Measurements from ENCODE around the gene SCG3.

The SCG3 gene

DNA sequence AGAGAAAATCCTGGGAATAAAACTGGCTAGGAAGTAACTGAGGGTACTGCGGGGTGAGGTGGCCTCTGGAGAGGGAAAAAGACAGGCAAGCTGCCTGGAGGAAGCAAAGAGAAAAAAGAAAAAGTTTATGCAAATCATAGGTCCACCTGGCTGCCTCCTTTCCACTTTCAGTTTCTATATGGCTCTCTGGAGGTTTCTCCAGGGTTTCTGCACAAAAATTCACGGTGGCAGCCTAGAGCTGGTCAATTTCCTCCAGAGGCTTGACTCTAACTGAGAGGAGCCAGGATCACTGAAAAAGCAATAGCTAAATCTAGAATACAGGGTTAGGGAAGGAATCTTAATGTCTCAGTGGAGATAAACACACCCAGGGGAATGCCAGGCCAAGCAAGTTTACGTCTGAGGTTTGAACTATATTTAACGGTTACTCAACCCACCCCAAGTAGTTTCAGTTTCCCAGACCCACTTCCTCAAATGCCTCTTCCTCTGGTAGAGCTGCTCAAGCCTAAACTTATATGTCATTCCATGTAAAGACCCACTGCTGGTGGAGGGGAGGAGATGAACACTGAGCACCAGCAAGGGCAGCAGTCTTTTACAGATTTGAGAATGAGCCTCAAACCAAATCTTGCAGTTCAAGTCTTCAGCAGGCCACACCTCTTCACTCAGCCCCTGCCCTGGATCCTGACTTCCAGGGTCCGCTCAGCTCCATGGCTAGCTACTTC is 50.4 kb downstream of the SCG3 start:
- peak; percentile 78 for DNase-seq

DNA sequence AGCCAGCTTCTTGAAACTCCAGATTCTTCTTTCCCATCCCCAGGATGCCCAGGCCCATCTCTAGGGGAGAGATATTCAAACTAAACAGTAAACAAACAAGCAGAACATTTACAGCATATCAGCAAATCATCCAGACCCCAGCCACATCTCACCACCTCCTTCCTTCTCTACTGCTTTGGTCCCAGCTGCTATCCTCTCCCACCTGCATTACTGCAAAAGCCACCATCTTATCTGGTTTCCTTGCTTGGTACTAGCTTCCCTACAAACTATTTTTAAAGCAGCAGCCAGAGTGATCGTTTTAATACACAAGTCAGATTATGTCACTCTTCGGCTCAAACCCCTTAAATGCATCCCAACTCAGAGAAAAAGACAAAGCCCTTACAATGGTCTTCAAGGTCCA is 51.3 kb downstream of the SCG3 start:
- DNase-seq: peak; percentile 39

DNA sequence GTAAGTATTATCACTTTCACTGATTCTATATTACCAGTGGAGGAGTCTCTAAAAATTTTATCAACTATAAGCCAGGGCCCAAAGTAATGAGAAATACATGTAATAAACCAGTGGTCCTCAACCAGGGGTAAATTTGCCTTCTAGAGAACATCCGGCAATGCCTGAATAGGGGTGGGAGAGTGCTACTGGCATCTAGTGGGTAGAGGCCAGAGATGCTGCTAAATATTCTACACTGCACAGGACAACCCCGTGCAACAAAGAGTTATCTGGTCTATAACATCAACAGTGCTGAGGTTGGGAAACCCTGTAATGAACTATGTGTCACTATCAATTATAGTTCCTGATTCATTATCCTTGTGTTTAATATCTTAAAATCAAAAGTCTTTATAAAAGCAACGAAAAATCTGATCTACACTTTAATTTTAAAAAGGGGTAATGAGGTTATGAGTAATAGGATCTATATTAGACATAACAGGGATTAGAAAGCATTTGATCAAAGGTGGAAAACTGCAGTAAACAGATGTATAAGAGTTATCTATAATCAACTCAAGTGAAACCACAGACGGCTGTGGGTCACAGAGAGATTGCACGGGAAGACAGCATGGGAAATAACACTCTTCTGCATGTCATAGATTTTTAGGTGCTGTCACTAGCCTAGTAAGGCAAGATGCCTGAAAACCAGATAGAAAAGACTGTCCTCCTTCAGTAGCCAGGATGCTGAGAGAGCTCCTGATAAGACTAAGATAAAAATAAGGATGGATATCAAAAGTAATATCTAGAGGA is 54.1 kb downstream of the SCG3 start:
- DNase-seq: no peak

DNA sequence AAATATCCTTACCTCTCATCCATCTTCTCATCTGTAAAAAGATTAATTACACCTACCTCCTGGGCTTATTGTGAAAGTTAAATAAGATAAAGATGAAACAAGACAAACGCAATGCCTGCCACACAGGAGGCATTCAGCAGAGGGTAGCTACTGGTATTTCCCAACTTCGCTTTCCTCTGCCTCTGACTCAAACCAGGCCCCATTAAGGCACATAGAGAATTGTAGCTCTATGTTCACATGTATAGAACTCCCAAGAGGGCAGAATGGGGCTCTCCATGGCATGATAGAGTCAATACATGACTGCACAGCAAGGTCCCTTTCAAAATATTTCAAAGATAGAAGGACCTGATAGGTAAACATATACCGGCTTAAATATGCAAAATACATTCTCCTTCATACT is 54.8 kb downstream of the SCG3 start:
- DNase-seq: no peak

DNA sequence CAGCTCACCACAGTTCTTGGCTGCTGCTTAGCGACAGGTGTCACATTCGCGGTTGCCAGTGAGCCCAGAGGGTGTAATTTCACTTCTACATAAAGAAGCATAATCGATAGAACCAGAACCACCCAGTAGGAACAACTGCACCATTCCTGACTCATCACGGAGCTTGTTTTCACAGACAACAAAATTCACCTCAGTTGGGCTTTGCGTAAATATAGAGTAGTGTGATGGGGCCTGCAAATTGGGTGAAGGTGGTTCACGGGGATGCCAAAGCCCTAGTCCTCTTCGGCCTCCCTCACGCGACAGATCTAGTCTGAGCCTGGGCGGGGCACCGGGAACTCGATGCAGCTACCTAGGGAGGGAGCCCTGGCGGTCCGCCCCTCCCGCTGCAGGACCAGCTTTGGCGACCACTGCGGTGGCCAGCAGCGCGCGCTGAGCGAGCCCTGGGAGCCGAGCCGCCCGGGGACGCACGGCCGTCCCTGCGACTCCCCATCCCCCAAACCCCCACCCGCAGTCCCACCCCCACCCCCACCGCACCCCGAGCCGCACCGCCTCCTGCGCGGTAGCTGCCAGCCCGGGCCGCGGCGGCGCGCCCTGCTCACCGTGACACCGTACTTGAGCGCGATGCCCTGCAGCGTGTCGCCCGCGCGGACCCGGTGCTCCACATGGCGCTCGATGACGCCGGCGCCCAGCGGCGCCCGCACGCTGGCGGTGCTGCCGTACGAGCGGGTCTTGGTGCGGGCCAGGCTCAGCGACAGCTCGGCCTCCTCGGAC is 55.6 kb downstream of the SCG3 start:
- DNase-seq: no peak

DNA sequence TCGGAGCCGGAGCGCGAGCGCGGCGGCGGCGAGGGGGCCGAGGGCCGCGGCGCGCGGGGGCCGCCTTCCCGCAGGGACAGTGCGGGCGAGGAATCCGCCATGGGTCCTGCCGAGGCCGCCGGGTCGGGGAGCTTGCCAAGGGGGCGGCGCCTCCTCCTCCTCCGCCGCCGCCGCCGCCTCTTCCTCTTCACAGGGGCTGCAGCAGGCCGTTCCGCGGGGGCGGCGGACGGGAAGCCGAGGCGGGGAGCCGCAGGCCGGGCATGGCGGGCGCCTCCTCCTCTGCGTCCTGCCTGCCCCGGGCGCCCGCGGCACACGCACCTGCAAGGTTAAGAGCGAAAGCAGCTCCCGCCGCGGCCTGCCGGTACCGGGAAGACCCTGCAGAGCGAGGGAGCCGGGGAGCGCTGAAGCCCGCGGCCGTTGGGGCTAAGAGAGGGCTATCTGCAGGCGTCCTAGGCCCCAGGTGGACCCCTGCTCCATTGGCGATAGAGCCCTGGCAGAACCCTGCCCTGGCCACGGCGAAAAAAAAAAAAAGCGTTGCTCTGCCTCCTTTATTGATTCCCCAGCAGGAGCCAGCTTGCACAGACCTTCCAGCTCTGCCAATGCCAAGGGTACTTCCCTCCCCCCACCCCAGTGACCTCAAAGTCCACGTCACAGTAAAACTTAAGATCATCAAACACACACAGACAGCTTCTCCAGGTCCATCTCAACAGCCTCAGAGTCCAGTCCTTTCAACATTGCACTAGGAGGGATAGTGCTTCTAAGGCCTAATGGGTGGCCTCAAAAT is 56.4 kb downstream of the SCG3 start, which contains the start of gene LYSMD2:
Gene LYSMD2 (minus strand): TSS at position 134 of the 784 bp plus-strand sequence. CDS start 33 bp downstream, at position 101.
- DNase-seq: peak; percentile 77

DNA sequence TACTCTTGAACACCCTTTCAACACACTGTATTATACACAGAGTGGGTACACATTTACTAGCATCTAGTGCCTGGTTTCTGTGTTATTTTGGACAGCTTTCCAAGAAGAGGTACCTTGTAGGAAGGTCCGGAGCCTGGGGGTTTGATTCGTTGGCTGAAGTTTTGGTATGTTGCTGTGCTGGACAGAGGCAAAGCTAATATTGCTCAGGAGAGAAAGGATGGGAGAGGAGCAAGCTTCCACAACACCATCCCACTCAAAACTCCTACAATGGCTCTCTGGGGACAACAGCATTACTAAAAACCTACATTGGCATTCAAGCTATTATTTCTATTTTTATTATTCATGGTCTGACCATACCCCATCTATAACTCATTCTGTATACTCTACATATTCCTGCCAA is 57.2 kb downstream of the SCG3 start:
- no peak for DNase-seq

DNA sequence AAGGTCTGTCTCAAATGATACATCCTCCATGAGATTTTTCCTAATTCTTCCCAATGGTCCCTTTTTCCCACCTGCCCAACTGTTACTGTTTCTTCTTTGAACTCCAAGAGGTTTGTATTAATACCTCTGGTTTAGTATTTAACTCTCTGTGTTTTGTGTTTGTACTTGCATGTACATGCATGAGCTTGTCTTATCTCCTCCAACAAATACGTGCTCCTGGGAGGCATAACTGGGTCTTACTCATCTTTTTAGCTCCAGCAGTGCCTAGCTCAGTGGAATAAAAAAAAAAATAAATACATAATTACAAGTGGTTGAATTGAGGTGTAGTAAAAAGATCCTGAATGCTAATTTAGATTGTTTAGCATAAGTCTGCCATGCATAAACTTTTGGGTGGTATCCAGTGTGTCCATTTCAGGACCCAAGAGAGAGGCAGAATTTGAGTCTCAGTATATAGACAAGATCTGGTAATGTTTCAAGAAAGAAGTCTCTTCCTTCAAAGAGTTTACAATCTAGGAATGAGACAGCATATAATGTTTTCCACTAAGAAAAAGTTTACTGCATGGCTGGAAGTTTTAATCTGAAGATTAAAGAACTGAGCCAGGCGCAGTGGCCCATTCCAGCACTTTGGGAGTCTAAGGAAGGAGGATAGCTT is 57.9 kb downstream of the SCG3 start:
- no peak for DNase-seq

DNA sequence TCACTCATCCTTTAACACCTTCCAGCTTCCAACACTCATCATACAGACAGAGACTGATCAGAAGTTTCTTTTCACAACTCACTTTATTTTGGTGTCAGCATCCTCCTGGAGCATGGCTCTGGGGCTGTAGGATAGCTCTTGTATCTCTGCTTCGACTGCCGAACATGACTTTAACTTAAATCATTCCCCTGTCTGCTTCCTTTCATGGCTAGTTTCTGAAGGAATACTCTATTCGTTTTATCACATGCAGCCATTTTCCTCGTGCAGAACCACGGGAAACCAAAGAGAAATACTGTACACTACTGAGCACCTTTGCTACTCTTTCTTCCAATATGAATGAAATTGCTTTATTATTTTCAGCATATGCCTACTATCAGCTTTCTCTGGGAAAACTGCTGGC is 68.0 kb downstream of the SCG3 start:
- no peak for DNase-seq

DNA sequence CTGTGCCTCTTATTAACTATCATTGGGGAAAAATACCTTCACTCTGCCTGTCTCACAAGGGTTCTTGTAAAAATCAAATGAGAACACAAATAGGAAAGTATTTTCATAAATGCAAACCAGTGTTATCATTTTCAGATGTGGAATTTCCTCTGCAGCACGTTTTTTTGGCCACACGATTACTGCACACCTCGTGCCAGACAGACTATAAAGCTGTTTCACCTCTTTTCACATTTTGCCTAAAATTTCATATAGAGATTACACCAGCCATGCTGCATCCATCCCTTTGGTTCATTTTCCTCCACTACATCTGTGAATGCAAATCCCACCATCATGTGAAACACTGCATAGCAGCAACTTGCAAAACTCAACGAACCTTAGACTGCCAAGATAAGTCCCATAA is 68.9 kb downstream of the SCG3 start:
- DNase-seq: no peak

DNA sequence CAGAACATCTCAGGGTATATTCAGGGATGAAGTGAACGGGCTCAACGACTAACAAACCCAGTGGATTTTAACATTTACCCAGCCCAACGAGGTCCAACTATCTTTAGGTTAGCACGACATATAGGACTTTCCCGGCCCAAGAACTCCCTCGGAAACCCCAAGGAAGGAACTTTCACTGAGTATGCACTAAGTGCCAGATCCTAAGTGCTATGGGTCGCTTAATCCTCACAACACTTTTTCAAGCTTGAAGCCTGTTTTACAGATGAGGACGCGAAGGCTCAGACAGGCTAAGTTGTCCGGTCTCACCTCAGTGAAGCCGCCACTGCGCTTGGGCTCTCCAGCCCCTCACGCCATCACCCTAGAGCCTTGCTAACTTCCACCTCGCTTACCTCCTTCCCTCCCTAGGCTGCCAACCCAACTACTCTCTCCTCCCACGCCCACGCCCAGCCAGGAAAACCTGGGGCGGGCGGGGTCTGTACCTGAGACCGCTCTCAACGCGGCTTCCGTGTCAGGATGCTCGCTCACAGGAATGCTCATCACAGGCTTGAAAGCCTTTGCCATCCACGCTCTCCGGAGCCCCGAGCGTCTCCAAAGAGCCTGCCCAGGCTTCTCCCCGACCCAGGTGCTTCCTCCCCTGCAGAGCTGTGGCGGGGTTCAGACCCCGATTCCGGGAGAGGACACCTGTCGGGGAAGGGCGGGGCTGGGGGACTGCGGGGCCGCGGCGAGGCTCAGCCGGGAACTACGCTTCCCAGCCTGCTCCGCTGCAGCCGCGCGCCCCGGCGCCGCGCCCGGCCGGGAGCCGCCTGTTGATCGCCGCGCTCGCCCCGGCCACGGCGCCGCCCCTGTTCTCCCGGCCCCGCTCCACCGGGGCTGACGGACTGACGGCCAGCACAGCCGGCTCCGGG is 69.7 kb downstream of the SCG3 start, which contains the start of gene TMOD2:
Gene TMOD2 (plus strand): TSS at position 806 of the 905 bp plus-strand sequence. CDS start 14,845 bp downstream, outside the sequence.
- peak; percentile 8 for DNase-seq

DNA sequence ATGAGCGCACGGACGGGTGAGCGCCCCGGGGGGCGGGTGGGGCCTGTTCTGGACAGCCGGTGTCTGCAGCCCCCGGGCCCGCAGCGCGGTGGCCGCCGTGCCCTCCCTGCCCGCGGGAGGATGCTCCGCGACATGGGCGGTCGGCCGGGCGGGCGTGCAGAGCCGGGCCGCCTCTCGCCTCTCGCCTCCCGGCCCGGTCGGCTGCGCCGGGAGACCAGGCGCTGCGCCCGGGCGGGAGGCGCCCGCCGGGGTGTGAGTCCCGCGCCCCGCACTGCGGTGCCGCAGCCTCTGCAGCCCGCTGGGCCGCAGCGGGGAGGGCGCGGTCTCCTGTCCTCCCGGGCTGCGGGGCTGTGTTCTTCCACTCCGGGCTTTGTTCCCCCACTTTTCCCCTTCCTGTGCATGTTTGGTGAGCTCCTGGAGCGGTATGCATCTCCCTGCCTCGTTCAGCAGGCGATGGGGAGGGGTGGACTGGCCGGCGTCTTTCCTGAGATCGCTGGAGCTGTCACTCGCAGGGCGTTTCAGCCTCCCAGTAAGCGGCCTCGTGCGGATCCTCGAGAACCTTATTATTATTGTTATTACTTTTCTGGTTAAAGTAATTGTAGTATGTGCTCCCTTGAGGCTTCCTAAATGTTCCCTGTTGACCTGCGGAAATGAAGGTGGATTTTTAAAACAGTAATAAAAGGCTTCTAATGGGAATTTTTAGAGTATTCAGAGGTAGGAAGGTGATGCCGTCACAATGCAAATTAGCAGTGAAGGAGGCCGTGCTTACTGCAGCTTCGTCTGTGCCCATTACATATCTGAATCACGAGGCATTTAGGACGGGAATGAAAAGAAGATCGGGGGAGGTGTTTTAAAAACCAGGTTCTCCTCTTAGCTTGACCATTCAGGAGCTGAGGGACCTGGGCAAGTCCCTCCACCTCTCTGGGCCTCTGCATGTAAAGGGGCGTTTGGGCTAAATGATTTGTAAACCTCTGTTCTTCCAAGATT is 70.7 kb downstream of the SCG3 start:
- DNase-seq: no peak

DNA sequence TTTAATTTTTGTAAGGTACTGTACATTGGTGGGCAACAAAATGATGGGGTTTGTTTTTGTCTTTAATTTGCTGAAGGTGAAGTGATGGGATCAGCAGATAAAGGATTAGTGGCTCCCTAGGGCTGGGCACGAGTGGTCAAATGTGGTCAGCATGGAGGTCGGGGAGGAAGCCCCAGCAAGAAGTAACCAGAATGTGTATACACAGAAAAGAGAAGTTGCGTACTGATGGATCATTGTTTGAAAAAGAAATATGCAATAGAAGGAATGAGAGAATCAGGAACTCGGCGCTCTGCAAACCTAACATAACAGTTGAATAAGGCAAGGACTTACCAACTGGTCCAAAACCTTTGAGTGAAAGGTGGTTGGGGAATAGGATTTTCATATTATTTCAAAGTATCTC is 71.6 kb downstream of the SCG3 start:
- no peak for DNase-seq

DNA sequence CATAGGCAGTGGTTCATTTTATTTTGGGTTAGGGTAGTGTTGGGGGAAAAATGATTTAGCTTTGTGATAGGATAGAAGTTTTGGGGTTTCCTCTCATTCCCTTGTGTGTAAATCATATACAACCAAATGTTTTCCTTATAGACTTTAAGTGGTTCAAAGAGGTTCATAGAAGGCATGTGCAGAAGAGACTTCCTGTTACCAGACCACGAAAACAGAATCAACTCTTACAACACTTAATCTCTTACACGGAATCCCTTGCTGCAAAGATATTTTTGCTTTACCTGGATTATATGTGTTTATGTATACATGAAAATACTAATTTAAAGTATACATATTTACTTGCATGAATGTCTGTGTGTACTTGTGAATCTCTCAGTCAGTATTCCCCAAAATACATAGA is 73.0 kb downstream of the SCG3 start:
- DNase-seq: no peak

DNA sequence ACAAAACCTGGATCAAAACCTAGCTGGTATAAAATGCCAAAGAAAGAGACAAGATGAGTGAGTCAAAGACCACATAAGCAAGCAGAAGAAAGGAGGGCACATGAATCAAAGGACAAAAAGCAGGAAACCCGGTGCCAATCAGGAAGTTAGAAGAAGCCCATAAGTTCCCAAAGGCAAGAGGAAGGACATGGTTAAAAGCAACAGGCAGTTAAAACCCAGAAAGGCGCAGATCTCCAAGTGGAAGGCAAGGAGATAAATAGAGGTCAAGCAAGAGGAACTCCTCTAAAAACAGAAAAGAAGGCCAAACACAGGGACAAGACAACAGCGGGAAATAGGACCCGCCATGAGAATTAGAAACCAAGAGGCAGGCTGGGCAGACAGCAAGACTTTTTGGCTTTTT is 74.5 kb downstream of the SCG3 start:
- DNase-seq: peak; percentile 26

DNA sequence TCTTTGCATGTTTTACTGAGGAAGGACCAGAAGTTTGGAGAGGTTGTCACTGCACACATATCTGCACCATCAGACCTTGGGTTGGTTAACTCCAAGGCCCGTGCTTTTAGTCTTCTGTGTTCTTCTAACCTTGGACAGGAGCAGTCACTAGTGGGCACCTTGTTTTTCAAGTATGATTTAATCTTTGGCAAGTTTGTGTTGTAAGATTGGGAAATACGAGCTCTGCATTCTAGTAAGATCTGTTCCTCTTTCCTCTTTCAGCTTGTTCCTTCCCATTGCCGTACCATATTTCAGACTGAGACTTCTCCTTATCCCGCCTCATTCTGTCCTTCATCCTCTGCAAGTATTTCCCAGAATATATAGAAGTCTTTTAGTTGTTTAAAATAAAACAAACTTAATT is 75.2 kb downstream of the SCG3 start:
- DNase-seq: no peak

DNA sequence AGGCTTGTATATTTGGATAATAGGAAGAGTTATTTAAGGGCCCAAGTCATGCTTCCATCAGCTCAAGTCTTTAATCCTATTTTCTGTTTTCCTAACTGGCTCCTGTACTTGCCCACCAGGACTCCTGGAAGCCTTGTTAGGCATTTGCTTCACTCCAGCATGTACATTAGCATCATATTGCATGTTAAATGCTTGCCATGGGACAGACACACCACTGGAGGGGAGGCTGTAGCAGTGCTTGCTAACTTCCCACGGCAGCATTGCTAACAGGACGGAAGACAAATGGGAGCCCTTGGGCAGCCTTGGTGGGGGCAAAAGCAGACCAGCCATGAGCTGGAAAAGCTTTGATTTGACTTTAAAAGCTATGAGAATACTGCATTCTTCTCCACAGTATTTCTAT is 76.1 kb downstream of the SCG3 start:
- no peak for DNase-seq

DNA sequence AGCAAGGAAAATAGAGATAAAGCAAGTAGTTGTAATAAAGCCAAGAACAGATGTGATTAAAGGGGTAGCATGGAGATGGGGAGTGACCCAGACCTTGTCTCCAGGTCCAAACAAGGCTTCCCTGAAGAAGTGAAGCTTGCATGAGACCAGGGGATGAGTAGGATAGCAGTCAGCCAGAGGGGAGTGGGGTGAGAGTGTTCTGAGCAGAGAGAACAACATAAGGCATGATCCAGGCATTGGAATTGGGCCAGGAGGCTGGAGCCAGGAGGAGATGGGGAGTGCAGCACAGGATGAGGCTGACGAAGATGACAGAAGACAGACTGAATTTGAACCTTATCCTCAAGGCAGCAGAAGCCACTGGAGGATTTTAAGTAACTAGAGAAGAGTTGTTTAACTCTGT is 77.3 kb downstream of the SCG3 start:
- no peak for DNase-seq

DNA sequence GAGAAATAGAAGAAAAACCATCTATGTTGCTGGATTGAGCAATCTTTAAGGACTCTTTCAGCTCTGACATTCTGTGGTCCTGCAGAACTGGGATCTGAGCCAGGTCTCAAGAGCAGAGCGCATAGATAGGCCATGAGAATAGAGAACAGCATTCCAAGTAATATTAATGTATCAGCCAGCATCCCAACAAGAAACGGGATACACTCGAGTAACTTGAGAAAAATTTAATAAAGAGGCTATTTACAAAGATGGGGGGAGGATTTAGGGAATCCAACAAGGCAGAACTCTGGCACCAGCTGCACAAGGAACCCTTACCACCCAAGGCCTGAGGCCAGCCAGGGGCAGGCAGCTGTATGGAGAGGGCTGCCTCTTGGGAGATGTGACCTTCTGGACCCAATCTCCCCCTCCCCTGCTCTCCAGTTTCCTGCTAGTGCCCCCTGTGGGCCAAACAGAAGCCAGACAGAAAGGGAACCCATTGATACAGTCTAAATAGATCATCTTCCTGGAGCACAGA is 78.3 kb downstream of the SCG3 start:
- DNase-seq: no peak

DNA sequence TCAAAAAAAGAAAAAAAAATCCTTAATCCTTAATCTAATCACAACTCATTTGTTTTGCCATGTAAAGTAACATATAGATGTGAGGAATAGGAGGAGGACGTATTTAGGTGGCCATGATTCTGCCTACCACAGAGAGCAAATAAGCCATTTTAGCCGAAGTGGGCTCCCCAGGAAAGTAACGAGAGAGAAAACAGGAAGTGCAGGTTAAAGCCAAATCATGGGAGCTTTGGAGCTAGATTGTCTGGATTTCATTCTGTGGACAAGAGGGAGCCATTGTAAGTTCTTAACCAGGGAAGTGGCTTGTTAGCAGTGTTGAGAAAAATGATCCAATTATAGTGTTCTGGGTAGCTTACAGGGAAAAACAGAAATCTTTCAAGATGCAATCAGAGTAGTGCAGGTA is 79.5 kb downstream of the SCG3 start:
- no peak for DNase-seq

Measured in GDM1 (cell line).